NCI-H2171 treated with DMSO at 0.1 percent for 48 hours (cell line): Measurements from ENCODE around the gene IL6ST.
A peak's percentile ranks its signal among the peaks of the same experiment; 100 is the strongest.

Source experiments
- DNase-seq: peaks from one replicate; lab custom pipeline; 2025; lab: John Stamatoyannopoulos, UW

The IL6ST gene

DNA sequence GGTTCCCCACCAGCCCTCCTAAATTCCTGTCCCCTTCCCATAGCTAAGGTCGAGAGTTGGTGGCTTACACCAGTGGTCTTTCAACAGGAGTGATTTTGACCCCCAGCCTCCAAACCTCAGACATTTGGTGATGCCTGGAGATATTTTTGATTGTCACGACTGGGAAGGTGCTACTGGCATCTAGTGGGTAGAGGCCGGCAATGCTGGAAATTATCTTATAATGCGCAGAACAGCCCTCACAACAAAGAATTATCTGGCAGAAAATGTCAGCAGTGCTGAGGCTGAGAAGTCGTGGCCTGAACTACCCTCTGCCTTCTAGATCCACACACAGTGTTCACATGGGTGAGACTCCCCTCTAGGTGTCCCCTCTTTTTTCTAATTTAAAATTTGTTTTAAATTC, 74.0 kb downstream of the IL6ST start:
- peak; percentile 16 for DNase-seq

DNA sequence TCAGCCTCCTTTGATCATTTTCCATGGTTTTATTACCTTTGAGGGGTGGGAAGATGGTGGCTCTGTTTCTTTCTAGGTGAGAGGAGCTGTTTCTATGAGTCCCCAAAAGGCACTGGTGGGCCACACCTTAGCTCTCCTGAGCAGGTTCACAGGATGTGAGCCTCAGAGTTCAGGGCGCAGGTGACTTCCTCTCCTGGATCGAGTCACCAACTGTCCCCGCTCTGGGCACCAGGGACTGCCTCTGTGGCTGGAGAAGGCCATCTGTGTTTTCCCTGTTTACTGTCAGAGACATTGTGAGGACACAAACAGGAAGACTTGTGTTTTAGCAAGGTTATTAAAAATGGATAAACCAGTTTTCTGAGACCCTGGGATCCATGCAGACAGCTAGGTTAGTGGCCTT, 75.1 kb downstream of the IL6ST start:
- no peak for DNase-seq

DNA sequence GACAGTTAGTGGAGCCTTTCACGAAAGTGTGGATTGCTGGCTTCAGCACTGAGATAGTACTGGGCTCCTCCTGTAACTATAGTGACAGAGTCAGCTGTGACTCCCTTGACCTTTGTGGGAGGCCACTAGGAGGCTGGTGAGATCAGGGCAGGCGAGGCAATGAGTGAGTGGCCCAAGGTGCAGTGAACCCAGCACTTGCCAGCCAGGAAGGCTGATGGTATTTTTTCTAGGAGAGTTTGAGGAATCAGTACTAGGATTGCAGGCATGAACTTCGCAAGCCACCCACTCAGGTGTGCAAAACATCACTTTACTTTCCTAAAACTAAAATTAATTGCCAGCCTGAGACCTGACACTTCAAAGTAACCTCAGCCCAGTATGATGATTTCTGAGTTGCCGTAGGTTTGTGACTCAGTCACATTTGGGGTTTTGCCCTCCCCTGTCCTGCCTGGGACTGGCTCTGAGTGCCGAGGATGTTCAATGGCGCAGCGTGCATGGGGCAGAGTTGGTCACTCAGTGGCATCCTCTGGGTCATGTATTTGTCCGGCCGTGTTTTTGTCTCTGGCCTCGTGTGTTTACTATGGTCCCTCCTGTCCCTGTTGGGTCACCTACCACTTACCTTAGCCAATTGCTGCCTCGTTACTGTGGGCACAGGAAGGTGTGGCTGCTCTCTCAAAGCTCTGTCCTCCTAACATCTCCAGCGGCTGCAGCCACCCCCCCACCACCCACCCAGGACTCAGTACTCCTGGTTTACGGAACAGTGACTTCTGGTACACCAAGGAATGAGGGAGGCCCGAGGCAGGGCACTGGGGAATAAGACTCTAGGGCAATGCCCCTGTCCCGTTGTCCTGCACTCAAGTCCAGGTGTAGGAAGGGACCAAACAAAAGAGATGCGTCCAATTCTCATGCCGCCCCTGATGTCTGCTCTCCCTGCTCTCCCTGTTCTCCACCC, 76.4 kb downstream of the IL6ST start:
- DNase-seq: no peak

DNA sequence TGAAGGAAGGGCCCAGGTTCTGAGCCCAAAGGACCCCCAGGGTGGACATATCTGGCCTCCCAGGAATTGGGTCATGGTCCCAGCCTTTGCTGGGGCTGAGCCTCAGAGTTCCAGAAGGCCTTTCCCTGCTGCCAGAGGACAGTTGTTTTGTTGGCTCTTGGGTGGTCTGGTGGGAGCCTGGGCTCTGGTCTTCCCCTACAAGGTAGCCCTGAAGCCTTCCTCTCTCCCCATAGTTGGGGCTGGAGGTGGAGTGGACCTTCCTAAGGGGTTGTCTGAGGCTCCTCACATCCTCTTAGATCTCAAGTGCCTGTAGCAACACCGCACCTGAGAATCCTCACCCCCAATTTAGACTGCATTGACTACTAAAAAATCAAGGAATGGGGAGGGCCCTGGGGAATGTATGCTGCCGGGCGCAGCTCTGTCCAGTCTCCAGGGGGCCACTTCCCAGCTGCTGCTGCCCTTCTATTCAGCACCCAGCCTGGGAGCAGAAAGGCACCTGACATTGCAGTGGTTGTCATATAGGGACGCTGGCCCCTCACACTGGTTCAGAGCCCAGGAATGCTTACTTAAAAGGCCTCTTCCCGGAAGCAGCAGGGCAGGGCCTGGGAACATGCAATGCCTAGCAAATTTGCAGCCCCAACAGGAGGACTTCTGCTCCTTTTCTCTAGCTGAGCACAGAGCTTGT, 77.2 kb downstream of the IL6ST start:
- no peak for DNase-seq

DNA sequence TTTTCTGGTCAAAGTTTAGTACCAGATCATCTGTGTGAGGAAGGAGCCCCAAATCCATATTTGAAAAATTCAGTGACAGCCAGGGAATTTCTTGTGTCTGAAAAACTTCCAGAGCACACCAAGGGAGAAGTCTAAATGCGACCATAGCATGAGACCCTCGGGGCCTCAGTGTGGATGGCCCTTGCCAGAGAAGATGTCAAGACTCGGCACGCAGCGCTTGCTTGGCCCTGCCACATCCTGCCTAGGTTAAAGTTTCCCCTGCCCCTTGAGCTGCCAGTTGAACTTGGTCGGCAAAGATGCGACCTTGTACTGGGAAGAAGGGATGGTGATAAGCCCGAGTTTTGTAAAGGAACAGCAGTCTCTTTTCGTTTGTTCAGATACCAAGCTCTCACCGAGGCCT, 77.8 kb downstream of the IL6ST start:
- DNase-seq: no peak

DNA sequence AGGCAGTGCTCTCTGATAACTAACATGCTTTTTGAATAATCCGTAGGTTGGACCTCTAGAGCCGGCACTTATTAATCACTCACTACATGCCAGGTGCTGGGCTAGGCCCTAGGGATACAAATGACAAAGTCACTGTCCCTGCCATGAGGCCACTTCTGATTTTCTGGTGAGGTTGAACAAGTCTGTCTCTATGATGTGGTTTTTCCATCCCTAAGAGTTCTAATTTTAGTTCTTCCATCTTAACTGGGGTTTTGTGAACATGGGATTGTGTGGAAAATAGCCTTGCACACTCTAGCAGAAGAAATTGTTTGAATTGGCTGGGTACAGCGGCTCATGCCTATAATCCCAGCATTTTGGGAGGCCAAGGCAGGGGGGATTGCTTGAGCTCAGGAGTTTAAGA, 79.0 kb downstream of the IL6ST start:
- DNase-seq: no peak

DNA sequence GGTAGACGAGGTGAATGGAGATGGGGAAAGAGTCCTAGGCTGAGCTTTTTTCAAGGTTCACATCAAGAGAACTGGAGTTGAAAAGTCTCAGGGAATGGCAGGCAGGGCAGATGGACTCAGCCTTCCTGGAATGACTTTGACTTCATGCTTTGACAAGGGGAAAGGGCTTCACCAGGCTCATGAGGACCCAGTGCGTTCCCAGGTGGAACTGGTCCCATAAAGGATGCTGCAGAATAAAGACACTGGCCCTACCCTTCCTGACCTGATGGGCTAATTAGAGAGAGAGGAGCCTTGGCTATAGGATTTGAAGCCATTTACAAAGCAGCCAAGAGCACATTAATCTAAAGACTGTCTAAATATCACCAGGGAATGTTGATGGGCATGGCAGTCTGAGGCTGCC, 79.8 kb downstream of the IL6ST start:
- no peak for DNase-seq

DNA sequence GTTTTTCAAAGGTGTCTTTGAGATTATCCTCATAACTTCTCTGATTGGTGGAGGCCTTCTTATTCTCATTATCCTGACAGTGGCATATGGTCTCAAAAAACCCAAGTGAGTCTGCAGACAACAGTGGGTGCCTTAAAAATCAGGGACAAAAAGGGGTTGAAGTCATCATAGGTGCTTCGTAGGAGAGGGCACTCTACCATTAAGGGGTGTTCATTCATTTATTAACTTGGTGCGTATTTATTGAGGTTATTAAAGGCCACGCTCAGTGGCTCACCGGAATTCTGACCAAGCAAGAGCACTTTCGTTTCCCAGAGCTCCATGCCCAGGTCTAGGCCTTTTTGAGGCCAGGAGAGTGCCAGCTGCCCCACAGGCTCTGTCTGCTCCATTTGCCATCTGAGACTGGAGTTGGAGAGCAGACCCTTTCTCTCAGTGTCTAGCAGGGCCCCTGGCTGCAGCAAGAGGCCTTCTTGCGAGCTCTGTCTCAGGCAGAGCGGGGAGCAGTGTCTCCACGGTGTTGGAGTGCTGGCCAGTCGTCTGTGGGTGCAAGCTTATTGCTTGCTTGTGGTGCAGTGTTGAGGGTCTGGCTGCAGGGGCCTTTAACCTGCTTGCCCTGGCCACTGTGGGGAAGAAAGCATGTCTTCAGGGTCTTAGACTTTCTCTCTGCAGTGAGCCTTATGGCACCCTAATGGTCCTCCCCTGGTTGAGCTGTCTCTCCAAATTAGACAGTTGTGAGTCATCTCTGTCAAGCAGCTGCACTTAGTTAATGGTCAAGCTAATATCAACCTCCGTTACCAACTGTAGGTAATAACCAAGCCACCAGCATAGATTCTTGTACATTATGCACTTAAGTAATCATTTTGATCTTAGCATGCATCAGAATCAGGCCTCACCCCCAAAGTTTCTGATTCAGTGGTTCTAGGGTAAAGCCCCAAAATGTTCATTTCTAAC, 81.0 kb downstream of the IL6ST start:
- DNase-seq: no peak

DNA sequence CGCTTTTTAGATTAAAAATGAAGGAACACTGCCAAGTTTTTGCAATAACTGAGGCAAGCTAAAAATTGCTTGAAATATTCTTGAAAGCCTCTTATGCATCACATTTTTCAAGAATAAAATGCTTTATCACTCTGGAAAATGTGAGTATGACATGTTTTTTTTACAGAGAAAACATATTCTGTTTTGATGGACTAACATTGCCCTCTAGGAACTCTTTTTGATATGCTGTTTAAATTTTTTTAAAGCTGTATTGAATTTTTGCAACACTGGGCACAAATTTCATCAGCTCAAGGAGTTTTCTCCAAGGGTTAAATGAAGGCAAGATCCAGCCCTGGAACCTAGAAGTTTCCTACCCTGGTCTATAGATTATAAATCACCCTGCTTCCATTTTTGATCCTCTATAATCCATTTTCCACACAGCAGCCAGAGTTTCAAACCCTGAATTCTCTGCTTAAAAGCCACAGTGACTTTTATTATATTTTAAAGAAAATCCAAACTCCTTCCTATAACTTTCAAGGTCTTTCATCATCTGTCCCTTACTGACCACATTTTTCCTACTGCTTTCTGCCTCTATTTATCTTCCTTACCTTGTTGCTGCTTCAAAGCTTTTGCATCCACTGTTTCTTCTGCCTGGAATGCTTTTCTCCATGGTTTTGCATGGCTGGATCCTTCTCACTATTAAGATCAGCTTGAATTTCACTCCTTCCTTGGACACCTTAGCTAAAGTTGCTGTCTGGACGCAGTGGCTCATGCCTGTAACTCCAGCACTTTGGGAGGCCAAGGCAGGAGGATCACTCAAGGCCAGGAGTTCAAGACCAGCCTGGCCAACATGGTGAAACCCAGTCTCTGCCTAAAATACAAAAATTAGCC, 82.7 kb downstream of the IL6ST start:
- no peak for DNase-seq

DNA sequence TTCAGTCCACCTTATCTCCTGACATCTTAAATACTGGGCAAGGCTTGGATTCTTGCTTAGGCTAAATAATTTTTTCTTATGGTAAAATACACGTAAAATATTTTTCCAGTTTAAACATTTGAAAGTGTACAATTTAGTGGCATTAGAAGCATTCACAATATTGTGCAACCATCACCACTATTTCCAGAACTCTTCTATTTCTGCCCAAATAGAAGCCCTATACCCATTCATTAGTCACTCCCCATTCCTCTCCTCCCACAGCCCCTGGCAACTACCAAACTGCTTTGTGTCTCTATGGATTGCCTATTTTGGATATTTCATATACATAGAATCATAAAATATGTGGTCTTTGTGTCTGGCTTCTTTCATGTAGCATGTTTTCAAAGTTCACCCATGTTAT, 86.0 kb downstream of the IL6ST start:
- no peak for DNase-seq

DNA sequence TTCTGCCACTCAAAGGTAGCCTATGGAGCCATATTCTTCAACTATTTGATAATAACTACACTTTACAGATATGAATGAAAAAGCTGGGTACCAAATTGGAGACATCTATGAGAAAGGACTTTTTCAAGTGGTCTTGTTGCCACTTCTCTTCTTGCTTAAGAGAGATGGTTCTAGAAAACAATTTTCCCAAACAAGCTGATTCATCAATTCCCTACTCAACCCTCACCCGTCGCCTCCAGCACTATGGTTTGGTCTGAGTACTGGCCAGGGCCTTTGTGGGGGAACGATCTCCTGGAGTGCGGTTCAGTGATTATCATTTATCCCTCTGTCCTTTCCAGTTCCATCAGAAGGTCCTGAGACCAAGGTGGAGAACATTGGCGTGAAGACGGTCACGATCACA, 86.8 kb downstream of the IL6ST start:
- no peak for DNase-seq

DNA sequence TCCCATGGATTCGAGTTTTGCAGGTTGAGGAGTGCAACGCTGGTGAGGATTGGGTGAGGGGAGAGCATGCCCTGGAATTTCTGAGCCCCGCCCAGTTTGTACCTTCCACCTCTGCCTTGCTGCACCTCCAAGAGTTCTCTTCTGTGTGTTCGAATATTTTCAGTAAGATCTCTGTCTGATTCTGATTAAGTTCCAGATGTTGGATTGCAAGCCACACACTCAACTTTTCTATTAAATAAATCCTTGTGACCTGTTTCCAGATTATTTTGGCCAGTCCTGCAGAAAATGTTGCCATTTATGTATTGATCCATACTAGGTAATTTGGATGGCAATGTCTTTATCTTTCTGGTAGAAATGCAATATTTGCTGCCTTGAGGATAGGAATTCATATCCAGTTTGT, 89.5 kb downstream of the IL6ST start:
- DNase-seq: no peak

DNA sequence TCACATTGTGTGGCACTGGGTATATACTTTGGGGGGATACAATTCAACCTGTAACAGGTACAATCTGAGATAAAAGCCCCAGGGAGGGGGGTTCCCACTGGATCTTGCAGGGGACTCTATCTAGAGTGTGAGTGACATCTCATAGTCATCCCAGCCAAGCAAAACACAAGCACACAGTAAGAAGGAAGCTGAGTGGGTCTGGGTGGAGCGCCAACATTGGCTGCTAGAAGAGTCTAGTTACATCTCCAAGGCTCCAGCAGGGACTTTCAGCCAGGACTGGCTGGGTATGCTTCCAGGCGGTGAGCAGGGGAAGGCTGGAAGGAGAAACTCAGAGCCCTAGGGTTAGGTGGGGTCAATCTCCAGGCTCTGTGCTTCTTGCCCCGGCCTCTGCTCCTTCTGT, 90.6 kb downstream of the IL6ST start:
- no peak for DNase-seq

DNA sequence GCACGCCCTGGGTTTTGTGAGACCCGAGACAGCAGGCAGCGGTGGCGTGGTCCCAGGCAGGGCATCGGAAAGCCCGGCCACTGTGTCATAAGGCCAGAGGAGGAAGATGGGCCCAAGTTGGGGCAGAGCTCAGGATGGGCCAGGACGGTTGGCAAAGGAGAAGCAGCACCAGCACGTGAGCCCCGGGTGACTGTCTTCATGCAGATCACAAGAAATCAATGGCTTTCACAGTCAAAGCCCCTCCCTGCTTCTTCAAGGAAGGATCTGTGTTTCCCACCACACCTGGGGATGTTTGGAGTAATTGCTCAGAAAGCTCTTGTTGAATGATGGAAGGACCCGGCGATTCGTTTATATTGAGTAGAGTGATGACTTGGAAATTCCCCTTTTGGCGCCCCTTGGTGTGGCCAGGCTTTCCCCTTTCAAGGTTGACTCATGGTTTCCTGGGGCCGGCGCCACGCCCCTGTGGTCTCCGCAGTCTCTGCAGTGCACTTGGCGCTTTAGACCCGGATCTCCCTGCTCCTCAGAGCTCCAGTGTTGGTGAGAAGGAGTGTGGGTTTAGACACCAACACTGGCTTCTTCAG, 91.6 kb downstream of the IL6ST start:
- DNase-seq: no peak

DNA sequence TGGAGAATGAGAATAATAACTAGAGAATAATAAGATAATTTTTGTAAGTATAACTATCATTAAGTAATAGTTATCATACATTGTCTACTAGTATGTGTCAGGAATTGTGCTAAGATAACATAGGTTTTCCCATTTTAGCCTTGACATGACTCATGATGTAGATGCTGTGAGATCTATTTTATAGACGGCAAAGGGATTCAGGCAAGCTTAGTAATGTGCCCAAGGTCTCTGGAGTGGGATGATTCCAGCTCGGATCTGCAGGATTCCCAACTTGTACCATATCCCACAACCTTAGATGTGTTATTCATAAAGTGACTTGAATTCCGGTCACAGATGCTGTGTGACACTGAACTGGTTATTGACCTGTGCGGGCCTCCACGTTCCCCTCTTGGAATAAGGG, 92.1 kb downstream of the IL6ST start:
- no peak for DNase-seq

DNA sequence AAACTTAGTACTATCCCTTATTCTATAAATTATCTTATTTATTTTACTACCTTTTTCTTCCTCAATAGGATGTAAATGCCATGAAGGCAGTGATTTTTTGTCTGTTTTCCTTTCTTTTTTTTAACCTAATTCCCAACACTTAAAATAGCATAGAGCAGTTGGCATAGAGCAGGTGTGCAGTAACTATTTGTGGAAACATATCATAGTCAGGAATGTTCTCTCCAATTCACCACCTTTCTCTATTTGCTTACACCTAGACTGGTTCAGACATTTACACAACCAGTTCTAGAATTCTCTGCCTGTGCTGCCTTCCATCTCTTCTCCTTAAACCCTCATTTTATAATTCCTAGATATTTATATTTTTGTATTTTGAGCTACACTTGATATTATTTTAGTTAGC, 94.0 kb downstream of the IL6ST start:
- DNase-seq: peak; percentile 16

DNA sequence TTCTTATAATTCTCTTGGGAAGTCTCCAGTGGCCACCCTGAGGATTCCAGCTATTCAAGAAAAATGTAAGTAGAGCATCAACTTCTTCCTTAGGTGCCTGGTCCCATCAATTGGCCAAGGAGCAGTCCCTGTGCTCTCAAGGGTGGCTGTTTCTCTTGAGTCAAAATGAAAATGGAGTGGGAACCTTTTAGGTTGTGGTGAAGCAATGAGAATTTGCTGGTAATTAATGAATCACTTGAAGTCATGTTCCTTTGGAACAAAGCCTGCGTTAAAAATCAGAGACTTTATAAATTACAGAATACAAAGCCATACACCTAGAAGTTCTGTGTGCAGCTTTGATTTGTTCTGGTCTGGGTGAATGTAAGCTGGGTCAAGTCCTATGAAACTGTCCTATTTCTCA, 94.7 kb downstream of the IL6ST start:
- DNase-seq: no peak

DNA sequence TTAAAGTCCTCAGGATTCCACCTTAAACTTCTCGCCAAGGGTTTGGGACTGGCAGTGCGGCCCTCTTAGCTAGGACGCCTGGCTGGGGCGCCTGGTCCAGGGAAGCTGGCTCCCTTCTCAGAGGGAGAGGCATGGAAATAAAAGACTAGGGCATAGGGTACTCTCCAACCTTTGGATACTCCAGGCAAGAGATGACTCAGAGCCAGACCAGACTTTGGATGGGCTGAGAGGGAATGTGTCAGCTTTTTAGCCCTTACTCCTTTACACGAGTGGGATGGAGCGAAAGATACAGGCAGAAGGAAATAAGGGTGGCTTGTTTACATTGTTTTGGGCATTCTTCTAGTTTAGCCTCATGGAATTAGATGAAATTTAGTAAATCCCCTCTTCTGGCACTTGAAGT, 95.4 kb downstream of the IL6ST start:
- DNase-seq: no peak

DNA sequence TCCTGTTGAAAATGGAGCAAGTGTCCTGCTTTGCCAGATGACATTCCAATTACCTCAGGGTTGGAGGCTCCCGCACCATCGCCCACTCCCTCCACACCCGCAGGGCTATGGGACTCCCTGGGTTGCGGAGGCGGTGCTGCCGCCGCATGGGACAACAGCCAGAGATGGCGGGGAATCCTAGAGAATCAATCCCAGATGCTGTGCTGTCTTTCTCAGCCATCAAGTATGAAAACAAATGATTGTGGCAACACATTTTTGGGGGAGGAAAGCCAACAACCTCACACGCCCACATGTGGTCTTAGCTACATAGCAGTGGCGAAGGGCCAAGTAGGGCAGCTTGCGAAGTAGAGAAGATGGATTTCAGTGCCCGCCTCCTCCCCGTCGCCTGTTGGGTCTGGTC, 96.9 kb downstream of the IL6ST start:
- peak; percentile 52 for DNase-seq

DNA sequence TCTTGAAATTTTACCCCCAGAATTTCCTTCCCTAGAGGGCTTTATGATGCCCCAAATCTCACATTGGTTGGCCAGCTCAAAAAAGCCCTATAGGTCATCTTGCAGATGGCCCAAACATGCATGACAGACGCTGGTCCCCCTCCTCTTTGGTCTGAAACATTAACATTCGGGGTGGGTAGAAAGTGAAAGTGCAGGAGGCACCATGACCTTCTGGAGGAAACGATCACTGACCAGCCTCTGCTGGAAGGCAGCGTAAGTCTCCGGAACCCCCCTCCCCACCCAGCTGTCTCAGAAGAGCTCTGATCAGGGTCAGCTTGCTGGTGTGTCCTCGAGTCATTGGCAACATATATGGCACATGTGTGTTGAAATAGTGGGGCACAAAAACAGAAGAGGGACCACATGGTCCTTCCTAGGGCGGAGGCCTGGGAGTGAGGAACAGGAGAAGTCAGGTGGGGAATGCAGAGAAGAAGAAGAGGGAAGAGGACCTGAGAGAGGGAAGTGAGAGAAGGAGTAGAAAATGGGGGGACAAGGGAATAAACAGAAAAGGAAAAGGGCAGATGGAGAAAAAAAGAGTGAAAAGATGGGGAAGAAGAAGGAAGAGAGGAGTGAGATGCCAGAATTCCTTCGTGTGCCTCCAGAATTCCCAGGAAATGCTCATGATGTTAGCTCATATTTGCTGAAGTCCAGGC, 97.4 kb downstream of the IL6ST start:
- no peak for DNase-seq
